Parathyroid adenoma (tissue), 2 donors: ENCODE results near the gene UEVLD.

Experiments
- H2AFZ ChIP-seq: fragments of 300-600 bp; sonication (generic); one replicate; pipeline ENCODE4 v1.7.0; 2017; ENCODE audit warnings: antibody characterized with exemption, mild to moderate bottlenecking
- H3K27ac ChIP-seq: fragments of 300-600 bp; sonication (generic); one replicate; pipeline ENCODE4 v1.7.0; 2017
- H3K27me3 ChIP-seq: fragments of 300-600 bp; sonication (generic); one replicate; pipeline ENCODE4 v1.7.0; 2017; ENCODE audit warnings: low read length; ENCODE audit not compliant: control insufficient read depth, insufficient read depth
- H3K36me3 ChIP-seq: fragments of 300-600 bp; sonication (generic); one replicate; pipeline ENCODE4 v1.7.0; 2017; ENCODE audit warnings: low read length; ENCODE audit not compliant: control insufficient read depth, insufficient read depth
- H3K4me1 ChIP-seq: fragments of 300-600 bp; sonication (generic); one replicate; pipeline ENCODE4 v1.7.0; 2017; ENCODE audit warnings: control low read depth
- H3K4me2 ChIP-seq: fragments of 300-600 bp; sonication (generic); one replicate; pipeline ENCODE4 v1.7.0; 2017; ENCODE audit warnings: low read length
- H3K4me3 ChIP-seq: fragments of 300-600 bp; sonication (generic); one replicate; pipeline ENCODE4 v1.7.0; 2017; ENCODE audit warnings: low read depth, low read length
- H3K79me2 ChIP-seq: fragments of 300-600 bp; sonication (generic); one replicate; pipeline ENCODE4 v1.7.0; 2017; ENCODE audit warnings: control low read depth
- H3K9ac ChIP-seq: fragments of 300-600 bp; sonication (generic); one replicate; pipeline ENCODE4 v1.7.0; 2017; ENCODE audit warnings: mild to moderate bottlenecking
- H3K9me3 ChIP-seq: fragments of 300-600 bp; sonication (generic); one replicate; pipeline ENCODE4 v1.7.0; 2017; ENCODE audit warnings: low read length; ENCODE audit not compliant: control insufficient read depth
- TF ChIP-seq, protein P1 (sequence below): fragments of 300-600 bp; sonication (generic); IDR thresholded peaks from one replicate; pipeline ENCODE4 v1.7.0; 2017; ENCODE audit warnings: antibody characterized with exemption, mild to moderate bottlenecking
- donor health status: primary hyperparathyroidism.

Gene UEVLD

DNA sequence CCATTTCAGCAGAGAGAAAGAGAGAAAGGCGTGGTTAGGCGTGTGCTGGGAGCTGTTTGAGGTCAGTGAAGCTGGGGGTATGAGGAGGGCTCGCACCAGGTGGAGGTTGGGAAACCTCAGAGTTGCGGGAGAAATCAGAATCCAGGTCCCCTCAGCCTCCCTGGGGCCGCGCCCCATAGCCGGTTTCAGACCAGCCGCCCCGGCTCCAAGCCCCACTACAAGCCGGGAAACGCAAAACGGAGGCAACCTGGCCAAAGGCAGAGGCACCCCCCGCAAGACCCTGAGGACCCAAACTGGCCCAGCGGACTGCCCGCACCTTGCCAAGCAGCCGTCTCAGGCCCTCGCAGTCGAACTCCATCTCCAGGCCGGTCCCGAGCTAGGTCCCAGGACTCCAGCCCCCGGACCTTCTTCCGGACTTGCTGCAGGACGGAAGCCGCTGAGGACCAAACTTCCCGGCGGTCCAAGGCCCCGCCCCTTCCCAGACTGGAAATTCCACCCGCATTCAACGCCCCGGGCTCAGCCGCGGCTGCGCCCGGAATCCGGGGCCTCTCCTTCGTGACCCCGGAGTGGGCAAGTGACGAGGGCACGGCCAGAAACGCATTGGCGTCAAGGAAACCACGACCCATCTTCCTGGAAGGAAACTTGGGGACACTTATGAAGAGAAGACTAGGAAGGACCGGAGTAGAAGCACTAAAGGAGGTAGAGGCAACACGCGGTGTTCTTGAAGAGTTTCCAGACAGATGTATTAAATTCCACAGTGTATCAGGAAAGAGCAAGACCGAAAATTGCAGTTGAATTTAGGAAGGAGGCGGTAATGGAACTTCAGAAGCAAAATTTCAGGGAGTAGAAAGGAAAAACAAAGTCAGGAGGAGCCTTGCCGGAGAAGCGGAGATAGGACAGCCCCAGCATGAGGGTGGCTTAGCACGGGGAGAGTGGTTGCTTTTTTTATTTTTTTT, at the start of gene UEVLD:
Gene UEVLD (minus strand): TSS at position 438 of the 956 bp plus-strand sequence. CDS start 80 bp downstream, at position 358.
- peaks cover 2% of the 10 kb centered on the region for H3K79me2 ChIP-seq
- no peaks in the 10 kb centered on the region for H3K27me3 ChIP-seq
- no peaks in the 10 kb centered on the region for H3K36me3 ChIP-seq
- peaks cover 4% of the 10 kb centered on the region for H3K4me1 ChIP-seq
- H3K4me3 ChIP-seq = peak within 1 kb of the TSS; percentile 73
- H3K27ac ChIP-seq = peak within 1 kb of the TSS; percentile 71
- peak within 1 kb of the TSS; percentile 85 for H2AFZ ChIP-seq
- TF ChIP-seq, protein P1, sequence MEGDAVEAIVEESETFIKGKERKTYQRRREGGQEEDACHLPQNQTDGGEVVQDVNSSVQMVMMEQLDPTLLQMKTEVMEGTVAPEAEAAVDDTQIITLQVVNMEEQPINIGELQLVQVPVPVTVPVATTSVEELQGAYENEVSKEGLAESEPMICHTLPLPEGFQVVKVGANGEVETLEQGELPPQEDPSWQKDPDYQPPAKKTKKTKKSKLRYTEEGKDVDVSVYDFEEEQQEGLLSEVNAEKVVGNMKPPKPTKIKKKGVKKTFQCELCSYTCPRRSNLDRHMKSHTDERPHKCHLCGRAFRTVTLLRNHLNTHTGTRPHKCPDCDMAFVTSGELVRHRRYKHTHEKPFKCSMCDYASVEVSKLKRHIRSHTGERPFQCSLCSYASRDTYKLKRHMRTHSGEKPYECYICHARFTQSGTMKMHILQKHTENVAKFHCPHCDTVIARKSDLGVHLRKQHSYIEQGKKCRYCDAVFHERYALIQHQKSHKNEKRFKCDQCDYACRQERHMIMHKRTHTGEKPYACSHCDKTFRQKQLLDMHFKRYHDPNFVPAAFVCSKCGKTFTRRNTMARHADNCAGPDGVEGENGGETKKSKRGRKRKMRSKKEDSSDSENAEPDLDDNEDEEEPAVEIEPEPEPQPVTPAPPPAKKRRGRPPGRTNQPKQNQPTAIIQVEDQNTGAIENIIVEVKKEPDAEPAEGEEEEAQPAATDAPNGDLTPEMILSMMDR = no peak
- H3K4me2 ChIP-seq = peak within 1 kb of the TSS; percentile 82
- no peaks in the 10 kb centered on the region for H3K9me3 ChIP-seq
- peak within 1 kb of the TSS; percentile 34 for H3K9ac ChIP-seq

DNA sequence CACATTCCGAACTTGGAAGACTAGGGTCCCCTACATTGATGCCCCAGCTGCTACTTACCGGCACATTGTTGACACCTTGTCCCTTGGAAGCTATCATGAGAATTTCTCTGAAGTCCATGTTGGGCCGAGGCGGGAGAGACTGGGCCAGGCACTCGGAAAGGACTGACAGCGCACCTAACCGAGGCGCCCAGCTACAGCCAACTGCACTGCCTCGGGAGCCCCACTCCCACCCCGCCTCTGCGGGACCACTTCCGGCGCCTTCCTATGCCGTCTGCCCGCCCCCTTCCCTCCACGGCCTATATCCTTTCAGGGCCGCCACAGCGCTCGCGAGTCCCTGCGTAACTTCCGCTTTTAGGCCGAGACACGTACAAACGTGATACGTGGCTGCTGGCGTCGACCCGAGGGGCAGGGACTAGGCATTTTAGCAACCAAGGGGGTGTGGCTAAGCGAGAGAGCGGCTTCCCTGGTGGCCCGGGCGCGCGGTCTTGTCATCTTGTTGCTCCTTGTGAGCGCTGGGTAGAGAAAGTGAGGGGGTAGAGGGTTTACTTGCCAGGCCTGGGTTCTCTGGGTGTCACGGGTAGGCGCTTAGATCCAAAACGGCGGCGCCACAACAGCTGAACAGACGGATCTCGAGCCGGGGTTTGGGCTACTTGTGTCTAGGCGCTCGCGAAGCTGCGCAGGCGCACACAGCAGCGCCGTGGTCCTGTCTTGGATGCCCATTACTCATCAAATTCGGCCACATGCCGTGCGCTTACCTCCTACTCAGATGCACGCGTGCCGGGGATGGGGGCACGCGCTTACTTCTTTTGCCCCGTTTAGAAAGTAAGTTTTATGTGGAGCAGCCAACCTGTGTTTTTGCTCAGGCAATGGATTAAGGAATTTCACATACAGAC, 45.9 kb upstream of the UEVLD start, which contains the start of gene SPTY2D1:
Gene SPTY2D1 (minus strand): TSS at position 203 of the 893 bp plus-strand sequence. CDS start 85 bp downstream, at position 118.
- H3K36me3 ChIP-seq = no peaks in the 10 kb centered on the region
- H3K4me3 ChIP-seq = peak within 1 kb of the TSS; percentile 77
- H2AFZ ChIP-seq = peak within 1 kb of the TSS; percentile 85
- no peaks in the 10 kb centered on the region for H3K27me3 ChIP-seq
- peak within 1 kb of the TSS; percentile 53 for H3K9ac ChIP-seq
- TF ChIP-seq, protein P1 = no peak
- peak within 1 kb of the TSS; percentile 90 for H3K27ac ChIP-seq
- H3K9me3 ChIP-seq = no peaks in the 10 kb centered on the region
- no peaks in the 10 kb centered on the region for H3K4me1 ChIP-seq
- peak within 1 kb of the TSS; percentile 94 for H3K4me2 ChIP-seq
- peaks cover 14% of the 10 kb centered on the region for H3K79me2 ChIP-seq

DNA sequence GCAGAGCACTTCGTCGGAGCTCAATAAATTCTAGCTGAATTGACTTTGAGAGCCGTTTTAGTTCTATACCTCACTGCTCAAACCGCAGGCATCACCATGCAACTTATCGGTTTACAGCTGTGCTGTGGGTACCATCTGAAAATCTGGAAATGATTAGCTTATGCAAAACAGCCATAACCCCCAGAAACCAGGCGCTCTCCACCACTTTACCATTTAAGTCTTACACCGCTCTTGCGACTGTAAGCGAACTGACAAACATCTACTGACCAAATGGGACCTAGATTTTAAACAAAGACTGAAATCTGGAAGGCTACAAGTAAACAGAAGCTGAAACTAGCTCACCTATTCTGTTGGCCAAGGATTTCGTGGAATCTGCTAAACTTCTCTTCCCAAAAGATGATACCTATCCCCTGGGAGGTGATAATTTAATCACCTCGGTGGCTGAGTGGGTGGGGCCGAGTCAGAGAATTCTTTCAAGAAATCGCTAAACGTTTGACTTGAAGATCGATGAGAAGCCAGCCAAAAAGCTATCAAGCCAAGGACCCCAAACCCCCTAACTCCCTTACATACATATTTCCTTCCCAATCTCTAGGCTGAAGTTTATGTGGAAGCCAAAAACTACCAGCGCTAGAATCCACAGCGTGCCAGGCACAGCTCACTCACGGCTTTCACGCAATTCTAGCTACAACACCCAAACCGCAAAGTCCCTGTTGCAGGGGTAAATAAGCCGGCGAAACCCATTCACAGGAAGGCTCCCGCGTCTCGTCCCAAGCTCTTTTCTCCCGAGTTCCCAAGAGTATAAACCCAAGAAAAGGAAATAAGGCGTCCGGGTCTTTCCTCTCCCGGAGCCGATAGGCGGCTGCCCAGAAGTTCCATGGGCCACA, 45.0 kb upstream of the UEVLD start:
- peaks cover 16% of the 10 kb centered on the region for H3K79me2 ChIP-seq
- H3K9me3 ChIP-seq = no peaks in the 10 kb centered on the region
- no peaks in the 10 kb centered on the region for H3K4me1 ChIP-seq
- H3K36me3 ChIP-seq = no peaks in the 10 kb centered on the region
- H3K27ac ChIP-seq = peak overlapping the region; percentile 90
- peak overlapping the region; percentile 77 for H3K4me3 ChIP-seq
- H3K9ac ChIP-seq = peak overlapping the region; percentile 53
- peak overlapping the region; percentile 94 for H3K4me2 ChIP-seq
- TF ChIP-seq, protein P1 = no peak
- H2AFZ ChIP-seq = peak overlapping the region; percentile 85
- H3K27me3 ChIP-seq = no peaks in the 10 kb centered on the region

DNA sequence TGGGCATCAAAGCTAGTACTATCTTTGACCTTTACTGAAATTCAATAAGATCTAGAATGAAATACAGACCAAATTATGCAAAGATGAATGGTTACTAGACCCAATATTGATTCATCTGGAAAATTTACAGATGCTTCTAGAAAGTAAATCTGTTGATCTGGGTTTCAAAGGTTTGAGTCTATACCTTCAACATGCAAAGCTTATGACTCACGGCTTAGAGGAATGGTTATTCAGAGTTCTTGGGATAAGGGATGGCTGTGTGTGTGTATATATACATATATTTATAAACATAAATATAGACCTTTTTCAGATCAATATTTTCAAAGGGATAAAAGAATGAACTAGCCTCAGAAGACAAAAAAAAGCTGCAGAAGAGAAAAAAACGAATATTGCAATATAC, 44.3 kb upstream of the UEVLD start:
- no peak overlapping the region for H3K9ac ChIP-seq
- H2AFZ ChIP-seq = no peak overlapping the region
- no peaks in the 10 kb centered on the region for H3K9me3 ChIP-seq
- no peak overlapping the region for H3K4me3 ChIP-seq
- peaks cover 16% of the 10 kb centered on the region for H3K79me2 ChIP-seq
- H3K4me2 ChIP-seq = no peak overlapping the region
- TF ChIP-seq, protein P1 = no peak
- H3K27me3 ChIP-seq = no peaks in the 10 kb centered on the region
- H3K4me1 ChIP-seq = no peaks in the 10 kb centered on the region
- H3K36me3 ChIP-seq = no peaks in the 10 kb centered on the region
- H3K27ac ChIP-seq = no peak overlapping the region
